AG10803 (cell line): ENCODE results near the gene APC.

Source experiments
- DNase-seq: peaks from one replicate; pipeline ENCODE4 v3.0.0; 2010; ENCODE audit warnings: low read depth
- H3K4me3 ChIP-seq: 2 replicates; pipeline ENCODE4 v1.5.1; 2011; ENCODE audit warnings: mild to moderate bottlenecking, low read length, control low read depth
- TF ChIP-seq, protein P1 (sequence below): conservative IDR thresholded peaks from 2 replicates; pipeline ENCODE4 v1.5.1; 2011; ENCODE audit warnings: mild to moderate bottlenecking, low read length, control low read depth, inconsistent platforms

APC gene

DNA sequence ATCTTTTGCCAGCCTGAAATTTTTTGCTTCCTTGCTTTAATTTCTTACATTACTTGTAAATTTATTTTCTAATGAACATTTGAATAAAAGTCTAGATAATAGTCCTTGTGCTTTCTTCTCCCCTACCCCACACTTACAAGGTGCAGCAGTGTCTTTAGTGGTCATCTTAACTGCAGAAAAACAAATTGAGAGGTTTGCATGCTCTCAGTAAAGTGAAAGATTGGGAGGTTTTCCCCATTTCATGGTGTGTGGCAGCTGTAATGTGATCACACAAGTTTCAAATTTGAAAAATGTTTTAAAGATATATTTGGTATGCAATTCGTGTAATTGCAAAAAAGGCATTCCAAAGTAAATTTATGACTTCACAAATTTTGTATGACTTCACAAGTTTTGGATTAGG is 14.7 kb downstream of the APC start:
- H3K4me3 ChIP-seq: no peak overlapping the region
- TF ChIP-seq, protein P1, sequence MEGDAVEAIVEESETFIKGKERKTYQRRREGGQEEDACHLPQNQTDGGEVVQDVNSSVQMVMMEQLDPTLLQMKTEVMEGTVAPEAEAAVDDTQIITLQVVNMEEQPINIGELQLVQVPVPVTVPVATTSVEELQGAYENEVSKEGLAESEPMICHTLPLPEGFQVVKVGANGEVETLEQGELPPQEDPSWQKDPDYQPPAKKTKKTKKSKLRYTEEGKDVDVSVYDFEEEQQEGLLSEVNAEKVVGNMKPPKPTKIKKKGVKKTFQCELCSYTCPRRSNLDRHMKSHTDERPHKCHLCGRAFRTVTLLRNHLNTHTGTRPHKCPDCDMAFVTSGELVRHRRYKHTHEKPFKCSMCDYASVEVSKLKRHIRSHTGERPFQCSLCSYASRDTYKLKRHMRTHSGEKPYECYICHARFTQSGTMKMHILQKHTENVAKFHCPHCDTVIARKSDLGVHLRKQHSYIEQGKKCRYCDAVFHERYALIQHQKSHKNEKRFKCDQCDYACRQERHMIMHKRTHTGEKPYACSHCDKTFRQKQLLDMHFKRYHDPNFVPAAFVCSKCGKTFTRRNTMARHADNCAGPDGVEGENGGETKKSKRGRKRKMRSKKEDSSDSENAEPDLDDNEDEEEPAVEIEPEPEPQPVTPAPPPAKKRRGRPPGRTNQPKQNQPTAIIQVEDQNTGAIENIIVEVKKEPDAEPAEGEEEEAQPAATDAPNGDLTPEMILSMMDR: no peak
- DNase-seq: no peak

DNA sequence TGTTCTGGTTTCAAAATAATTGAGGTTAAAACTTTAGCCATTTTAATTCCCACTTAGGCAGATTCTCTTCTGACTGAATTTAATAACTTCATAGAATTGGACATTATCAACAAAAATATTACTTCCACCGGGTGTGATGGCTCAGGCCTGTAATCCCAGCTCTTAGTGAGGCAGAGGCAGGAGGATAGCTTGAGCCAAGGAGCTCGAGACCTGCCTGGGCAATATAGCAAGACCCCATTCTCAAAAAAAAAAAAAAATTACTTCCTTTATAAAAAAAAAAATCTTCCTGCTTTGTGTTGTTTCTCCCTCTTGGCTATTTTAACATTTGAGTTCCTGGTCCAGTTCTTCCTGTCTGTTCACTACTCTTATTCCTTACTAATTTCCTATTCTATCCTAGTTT is 18.0 kb downstream of the APC start:
- no peak overlapping the region for H3K4me3 ChIP-seq
- no peak for DNase-seq
- TF ChIP-seq, protein P1: no peak

DNA sequence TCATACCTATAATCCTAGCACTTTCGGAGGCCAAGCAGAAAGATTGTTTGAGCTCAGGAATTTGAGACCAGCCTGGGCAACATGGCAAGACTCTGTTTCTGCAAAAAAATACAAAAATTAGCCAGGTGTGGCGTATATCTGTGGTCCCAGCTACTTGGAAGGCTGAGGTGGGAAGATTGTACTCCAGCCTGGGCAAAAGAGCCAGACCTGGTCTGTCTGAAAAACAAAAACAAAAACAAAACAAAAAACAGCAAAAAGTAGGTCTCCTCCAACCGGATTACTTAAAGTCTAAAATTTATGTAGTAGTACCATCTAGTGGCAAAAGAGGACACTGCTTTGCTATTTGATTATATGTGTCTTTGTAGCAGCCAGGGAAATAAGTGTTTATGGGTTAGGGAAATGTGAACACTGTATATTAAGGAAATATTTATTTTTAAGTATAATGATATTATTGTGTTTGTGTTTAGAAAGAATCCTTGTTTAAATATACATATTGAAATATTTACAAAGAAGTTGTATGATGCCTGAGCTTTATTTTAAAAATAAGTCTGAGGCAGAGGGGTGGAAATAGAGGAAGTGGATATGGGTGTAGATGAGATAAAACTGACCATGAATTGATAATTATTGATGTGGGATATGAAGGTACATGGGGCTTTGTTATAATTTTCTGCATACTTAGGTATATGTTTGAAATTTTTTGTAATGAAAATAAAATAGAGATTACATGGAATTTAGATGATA is 20.0 kb downstream of the APC start:
- TF ChIP-seq, protein P1: peak; percentile 87
- H3K4me3 ChIP-seq: peak overlapping the region; percentile 26
- DNase-seq: peak; percentile 67

DNA sequence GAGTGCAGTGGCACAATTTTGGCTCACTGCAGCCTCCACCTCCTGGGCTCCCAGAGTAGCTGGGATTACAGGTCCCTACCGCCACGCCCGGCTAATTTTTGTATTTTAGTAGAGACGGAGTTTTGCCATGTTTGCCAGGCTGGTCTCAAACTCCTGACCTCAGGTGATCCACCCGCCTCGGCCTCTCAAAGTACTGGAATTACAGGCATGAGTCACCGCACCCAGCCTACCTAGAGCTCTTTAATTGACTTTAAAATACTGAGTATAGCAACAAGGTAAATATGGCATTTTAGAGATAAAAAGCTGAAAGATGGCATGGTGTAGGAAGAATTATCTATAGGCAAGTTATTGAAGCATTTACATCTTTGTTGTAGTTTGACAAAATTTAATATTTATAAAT is 21.0 kb downstream of the APC start:
- DNase-seq: no peak

DNA sequence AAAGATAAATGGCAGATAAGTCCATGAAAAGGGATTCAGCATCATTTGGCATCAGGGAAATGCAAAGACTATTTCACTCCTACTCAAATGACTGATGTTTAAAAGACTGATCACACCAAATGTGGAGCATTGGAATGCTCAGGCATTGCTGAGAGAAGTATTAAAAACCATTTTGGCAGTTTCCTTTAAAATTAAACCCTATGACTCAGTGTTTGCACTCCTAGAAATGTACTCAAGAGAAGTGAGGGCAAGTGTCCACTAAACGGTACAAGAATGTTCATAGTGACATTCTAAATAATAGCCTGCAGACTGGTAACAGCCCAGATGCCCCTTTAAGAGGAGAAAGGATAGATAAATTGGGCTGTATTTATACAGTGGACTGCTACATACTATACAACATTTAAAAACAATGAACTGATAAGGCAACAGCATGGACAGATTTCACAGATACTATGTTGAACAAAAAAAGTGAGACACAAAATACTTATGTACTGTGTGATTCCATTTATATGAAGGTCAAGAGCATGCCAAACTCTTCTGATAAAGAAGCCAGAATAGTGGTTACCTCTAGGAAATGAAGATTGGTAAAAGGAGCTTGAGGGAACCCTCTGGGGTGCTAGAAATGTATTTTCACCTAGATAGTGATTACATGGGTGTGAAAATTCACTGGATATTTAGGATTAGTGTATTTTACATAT is 24.6 kb downstream of the APC start:
- DNase-seq: peak; percentile 71
- TF ChIP-seq, protein P1: no peak
- H3K4me3 ChIP-seq: no peak overlapping the region

More for the DNA sequence above, 21.0 kb downstream of the APC start:
- no peak overlapping the region for H3K4me3 ChIP-seq
- TF ChIP-seq, protein P1: no peak

DNA sequence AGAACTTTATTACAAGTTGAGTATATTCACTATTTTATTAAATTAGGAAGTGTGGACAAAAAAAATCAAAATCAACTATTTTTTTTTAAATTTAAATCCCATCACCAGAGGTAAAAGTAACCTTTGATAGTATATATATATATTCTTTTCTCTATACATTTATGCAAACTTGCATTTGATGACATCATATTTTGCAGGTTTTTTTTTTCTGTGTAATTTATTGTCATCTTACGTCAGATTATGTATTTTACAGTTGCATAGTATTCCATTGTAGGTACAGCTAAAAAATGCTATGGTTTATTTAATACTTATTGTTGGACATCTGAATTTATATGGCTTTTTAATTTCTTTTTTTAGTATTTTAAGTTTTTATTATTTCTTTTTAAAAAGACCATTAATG is 25.5 kb downstream of the APC start:
- H3K4me3 ChIP-seq: no peak overlapping the region
- DNase-seq: no peak
- TF ChIP-seq, protein P1: no peak

DNA sequence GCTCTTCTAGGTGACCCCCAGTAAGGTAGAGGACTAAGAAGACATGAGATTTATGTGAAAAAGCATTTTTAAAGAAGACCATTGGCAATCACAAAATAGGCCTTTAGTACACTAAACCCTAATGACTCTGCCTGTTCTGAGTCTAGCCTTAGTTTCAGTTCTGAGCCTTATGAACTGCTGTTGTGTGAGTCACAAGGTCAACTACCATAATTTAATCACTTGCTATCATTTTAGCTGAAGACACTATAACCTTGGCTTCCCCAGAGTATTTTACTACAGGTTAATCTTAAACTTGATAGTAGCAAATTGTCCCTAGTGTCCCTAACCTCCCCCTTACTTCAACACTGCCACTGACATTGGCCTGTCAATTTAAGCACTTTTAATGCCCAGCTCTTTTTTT is 34.4 kb downstream of the APC start:
- H3K4me3 ChIP-seq: no peak overlapping the region
- DNase-seq: no peak
- TF ChIP-seq, protein P1: no peak
